ACC112 (cell line): ENCODE results near the gene LANCL3.
"Not testable (repeated sequence)": the region's sequence is repeated elsewhere in the genome, so short reads cannot be mapped to it uniquely, and the experiment has no call there.

Experiments
- H2AFZ ChIP-seq: fragments of 200-600 bp; sonication (generic); one replicate; pipeline ENCODE4 v1.6.0; 2017; ENCODE audit warnings: antibody characterized with exemption, low read length; ENCODE audit not compliant: unreplicated experiment
- H3K27ac ChIP-seq: fragments of 200-600 bp; sonication (generic); 2 replicates; pipeline ENCODE4 v1.5.1; 2014; ENCODE audit warnings: low read depth, mild to moderate bottlenecking, antibody characterized with exemption, low read length, moderate library complexity
- H3K27me3 ChIP-seq: fragments of 200-600 bp; sonication (generic); 2 replicates; pipeline ENCODE4 v1.6.1; 2014; ENCODE audit warnings: mild to moderate bottlenecking, antibody characterized with exemption, low read length, moderate library complexity, mixed read lengths; ENCODE audit not compliant: insufficient read depth
- H3K36me3 ChIP-seq: fragments of 200-600 bp; sonication (generic); 2 replicates; pipeline ENCODE4 v1.6.1; 2016; ENCODE audit warnings: mild to moderate bottlenecking, antibody characterized with exemption, low read length, moderate library complexity, mixed read lengths; ENCODE audit not compliant: insufficient read depth
- H3K4me1 ChIP-seq: fragments of 200-600 bp; sonication (generic); one replicate; pipeline ENCODE4 v1.6.1; 2016; ENCODE audit warnings: low read length, mixed read lengths; ENCODE audit not compliant: insufficient read depth, unreplicated experiment, control insufficient read depth
- H3K4me3 ChIP-seq: fragments of 200-600 bp; sonication (generic); 2 replicates; pipeline ENCODE4 v1.5.1; 2014; ENCODE audit warnings: mild to moderate bottlenecking, low read depth, low read length
- H3K79me2 ChIP-seq: fragments of 200-600 bp; sonication (generic); one replicate; pipeline ENCODE4 v1.6.0; 2016; ENCODE audit warnings: low read length; ENCODE audit not compliant: control insufficient read depth, unreplicated experiment, insufficient read depth

LANCL3 gene

DNA sequence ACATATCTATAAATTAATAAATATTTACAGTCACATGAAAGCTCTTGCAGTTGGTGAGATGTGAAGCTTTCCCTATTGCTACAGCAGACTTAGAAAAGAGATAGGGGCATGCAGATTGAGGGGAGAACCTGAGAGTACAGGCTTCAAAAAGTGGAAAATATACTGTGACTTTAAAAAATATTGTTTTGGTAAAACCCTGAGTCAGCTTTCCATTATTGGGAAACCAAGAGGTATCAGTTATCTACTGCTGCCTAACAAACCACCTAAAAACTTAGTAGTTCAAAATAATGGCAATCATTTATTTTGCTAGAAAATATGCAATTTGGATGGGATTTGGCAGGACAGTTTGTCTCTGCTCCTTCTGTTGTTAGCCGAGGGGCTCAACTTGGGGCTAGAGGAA, 38.3 kb downstream of the LANCL3 start:
- no peaks in the 10 kb centered on the region for H3K4me1 ChIP-seq
- peaks cover 16% of the 10 kb centered on the region for H3K27me3 ChIP-seq
- H3K27ac ChIP-seq = no peak overlapping the region
- H3K36me3 ChIP-seq = no peaks in the 10 kb centered on the region
- H3K4me3 ChIP-seq = no peak overlapping the region
- no peak overlapping the region for H2AFZ ChIP-seq
- no peaks in the 10 kb centered on the region for H3K79me2 ChIP-seq

DNA sequence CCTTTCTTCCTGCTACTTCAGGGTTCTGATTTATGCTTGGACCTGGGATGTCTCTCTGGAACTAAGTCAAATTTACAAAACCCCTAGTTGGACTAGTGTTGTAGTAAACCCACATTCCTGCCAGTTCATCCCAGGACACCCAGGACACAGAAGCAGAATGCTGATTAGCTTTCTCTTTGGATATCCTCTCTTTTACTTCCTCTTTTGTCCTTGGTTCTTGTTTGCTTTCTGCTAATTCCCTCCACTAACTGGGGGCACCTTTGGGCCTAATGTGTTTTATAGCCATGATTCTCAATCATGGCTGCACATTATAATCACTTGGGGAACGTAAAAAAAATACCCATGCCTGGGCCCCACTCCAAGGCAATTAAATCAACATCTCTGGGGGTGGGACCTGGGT, 42.5 kb downstream of the LANCL3 start:
- Histone ChIP-seq H3K4me1 (no peaks in the 10 kb centered on the region), H3K27ac (no peak overlapping the region), H3K79me2 (no peaks in the 10 kb centered on the region), H3K4me3 (no peak overlapping the region), H2AFZ (no peak overlapping the region), H3K36me3 (no peaks in the 10 kb centered on the region), H3K27me3 (peaks cover 9% of the 10 kb centered on the region)

DNA sequence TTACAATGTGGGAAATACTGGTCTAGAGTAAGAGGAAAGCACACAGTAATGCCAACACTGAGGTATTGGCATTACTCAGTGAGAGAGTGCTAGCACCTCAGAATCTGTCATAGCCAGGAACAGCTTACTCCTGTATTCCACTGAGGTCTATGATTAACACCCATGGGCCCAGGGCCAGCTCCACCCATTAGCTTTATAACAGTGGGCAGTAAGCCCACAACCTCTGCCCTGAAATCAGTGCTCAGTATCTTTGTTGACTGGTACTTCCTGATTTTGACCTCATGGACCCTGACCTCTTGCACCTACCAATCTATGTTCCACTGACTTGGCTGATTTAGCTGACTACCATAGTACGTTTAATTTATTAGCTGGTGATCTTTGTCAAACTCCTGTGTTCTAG, 56.1 kb downstream of the LANCL3 start:
- Histone ChIP-seq H3K27ac (no peak overlapping the region), H3K79me2 (no peaks in the 10 kb centered on the region), H3K36me3 (no peaks in the 10 kb centered on the region), H3K27me3 (no peaks in the 10 kb centered on the region), H3K4me3 (no peak overlapping the region), H3K4me1 (no peaks in the 10 kb centered on the region), H2AFZ (no peak overlapping the region)

DNA sequence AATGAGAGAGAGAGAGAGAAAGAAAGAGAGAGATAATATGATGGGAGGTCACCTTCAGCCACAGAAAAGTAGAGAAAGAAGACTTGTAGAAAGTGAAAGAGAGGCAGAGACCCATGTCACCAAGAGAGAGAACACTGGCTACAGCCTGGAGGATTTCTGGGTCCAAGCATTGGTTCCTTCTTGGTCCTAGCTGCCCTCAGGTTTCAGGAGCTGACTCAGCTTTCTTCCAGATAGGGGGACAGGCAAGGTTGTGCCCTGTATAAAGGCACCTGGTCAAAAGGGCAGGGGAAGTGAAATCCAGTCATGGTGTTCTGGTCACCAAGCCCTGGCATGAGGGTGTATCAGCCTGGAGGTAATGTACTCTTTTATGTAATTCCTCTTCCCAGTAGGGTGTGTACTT, 66.6 kb downstream of the LANCL3 start:
- no peaks in the 10 kb centered on the region for H3K4me1 ChIP-seq
- no peak overlapping the region for H2AFZ ChIP-seq
- H3K36me3 ChIP-seq = no peaks in the 10 kb centered on the region
- no peak overlapping the region for H3K27ac ChIP-seq
- H3K79me2 ChIP-seq = no peaks in the 10 kb centered on the region
- H3K27me3 ChIP-seq = no peaks in the 10 kb centered on the region
- no peak overlapping the region for H3K4me3 ChIP-seq

DNA sequence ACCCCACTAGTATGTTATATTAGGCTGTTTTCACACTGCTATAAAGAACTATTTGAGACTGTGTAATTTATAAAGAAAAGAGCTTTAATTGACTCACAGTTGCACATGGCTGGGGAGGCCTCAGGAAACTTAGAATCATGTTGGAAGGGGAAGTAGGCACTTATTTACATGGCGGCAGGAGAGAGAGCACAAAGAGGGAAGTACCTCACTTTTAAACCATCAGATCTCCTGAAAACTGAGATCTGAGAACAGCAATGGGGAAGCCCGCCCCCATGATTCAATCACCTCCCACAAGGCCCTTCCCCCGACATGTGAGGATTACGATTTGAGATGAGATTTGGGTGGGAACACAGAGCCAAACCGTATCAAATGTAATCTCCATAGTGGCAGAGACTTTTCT, 68.7 kb downstream of the LANCL3 start:
- Histone ChIP-seq H3K27ac (no peak overlapping the region), H3K4me3 (no peak overlapping the region), H2AFZ (no peak overlapping the region)

DNA sequence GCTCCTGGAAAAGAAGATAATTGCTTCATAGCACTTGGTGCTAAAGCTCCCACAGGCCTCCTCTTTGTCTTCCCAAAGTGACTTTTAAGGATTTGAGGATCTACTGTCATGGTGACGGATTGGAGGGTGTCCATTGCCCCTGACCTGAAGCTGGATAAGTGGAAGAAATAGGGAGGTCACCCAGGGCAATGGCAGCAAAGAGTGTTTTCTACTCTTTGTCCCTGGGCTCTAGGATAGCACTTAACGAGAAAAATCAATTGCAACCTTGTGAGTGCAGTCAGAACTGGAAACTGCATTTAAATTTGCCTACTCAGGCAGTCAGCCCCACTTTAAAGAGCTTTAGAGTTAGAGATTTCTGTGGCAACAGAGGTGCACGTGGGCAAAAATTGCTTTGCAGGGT, 70.4 kb downstream of the LANCL3 start:
- no peak overlapping the region for H3K27ac ChIP-seq
- no peak overlapping the region for H3K4me3 ChIP-seq
- H3K27me3 ChIP-seq = no peaks in the 10 kb centered on the region
- H3K79me2 ChIP-seq = no peaks in the 10 kb centered on the region
- no peaks in the 10 kb centered on the region for H3K36me3 ChIP-seq
- H2AFZ ChIP-seq = no peak overlapping the region
- H3K4me1 ChIP-seq = no peaks in the 10 kb centered on the region

More for the DNA sequence above, 68.7 kb downstream of the LANCL3 start:
- no peaks in the 10 kb centered on the region for H3K4me1 ChIP-seq
- H3K79me2 ChIP-seq = no peaks in the 10 kb centered on the region
- H3K27me3 ChIP-seq = no peaks in the 10 kb centered on the region
- no peaks in the 10 kb centered on the region for H3K36me3 ChIP-seq

DNA sequence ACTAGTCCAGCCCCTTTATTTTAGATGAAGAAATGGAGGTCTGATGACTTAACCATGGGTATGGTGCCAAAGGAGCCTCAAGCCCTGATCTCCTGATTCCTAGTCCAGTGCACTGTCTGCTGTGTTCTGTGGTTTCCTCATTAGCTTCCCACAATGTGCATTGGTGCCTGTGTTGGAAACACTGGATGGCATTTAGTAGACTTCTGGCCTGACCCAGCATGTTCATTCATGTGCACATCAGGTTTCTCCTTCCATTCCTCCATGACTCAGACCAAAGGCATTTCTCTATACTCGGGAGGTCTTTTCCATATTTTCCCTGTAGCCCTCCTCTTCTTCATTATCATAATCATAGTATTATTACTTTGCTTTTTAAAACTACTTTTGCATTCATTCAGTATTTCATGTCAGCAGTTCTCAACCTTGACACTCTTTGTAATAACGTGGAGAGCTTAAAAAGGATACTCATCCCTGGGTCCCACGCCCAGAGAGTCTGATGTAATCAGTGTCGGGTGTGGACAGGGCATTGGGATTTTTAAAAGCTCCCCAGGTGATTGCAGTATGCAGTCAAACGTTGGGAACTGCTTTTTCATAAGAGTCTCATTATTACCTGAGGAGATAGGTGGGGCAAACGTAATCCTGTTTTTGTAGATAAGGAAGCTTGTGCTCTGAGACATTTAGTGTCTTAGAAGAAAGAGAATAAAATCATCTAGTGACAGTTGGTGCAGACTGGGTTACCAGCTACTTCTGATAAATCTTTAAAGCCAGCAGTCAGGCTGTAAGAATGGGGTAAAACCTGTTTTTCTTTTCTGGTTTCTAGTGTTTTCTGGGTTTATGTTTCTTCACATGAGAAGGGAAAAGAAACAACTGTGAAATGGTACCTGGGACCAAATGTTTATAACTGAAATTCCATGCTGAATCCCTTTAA, 73.2 kb downstream of the LANCL3 start:
- no peaks in the 10 kb centered on the region for H3K36me3 ChIP-seq
- H3K27me3 ChIP-seq = no peaks in the 10 kb centered on the region
- H2AFZ ChIP-seq = no peak overlapping the region
- H3K79me2 ChIP-seq = no peaks in the 10 kb centered on the region
- H3K4me3 ChIP-seq = no peak overlapping the region
- H3K27ac ChIP-seq = no peak overlapping the region
- no peaks in the 10 kb centered on the region for H3K4me1 ChIP-seq

DNA sequence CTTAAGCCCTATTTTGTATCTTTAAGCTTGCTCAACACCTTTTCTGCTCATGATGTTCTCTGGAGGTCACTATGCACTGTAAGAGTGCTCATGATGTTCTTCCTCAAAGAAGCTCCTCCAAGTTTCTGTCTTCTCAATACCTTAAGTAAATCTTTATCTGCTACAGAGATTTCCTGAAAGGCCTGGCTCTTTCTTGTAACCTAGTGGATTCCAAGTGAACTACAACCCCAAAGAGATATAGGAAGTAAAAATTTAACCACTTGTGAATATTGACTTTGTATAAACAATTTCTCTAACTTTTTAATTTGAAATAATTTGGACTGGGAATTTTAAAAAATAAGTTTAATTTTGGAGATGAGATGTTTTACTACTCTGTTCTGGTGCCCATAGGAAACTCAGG, 74.8 kb downstream of the LANCL3 start:
- H2AFZ ChIP-seq = no peak overlapping the region
- H3K27ac ChIP-seq = no peak overlapping the region
- H3K27me3 ChIP-seq = no peaks in the 10 kb centered on the region
- H3K36me3 ChIP-seq = no peaks in the 10 kb centered on the region
- no peaks in the 10 kb centered on the region for H3K79me2 ChIP-seq
- H3K4me1 ChIP-seq = no peaks in the 10 kb centered on the region
- no peak overlapping the region for H3K4me3 ChIP-seq

DNA sequence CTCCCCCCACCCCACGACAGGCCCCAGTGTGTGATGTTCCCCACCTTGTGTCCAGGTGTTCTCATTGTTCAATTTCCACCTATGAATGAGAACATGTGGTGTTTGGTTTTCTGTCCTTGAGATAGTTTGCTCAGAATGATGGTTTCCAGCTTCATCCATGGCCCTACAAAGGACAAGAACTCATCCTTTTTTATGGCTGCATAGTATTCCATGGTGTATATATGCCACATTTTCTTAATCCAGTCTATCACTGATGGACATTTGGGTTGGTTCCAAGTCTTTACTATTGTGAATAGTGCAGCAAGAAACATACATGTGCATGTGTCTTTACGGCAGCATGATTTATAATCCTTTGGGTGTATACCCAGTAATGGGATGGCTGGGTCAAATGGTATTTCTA, 79.4 kb downstream of the LANCL3 start:
- not testable (repeated sequence) for H2AFZ ChIP-seq, H3K36me3 ChIP-seq

DNA sequence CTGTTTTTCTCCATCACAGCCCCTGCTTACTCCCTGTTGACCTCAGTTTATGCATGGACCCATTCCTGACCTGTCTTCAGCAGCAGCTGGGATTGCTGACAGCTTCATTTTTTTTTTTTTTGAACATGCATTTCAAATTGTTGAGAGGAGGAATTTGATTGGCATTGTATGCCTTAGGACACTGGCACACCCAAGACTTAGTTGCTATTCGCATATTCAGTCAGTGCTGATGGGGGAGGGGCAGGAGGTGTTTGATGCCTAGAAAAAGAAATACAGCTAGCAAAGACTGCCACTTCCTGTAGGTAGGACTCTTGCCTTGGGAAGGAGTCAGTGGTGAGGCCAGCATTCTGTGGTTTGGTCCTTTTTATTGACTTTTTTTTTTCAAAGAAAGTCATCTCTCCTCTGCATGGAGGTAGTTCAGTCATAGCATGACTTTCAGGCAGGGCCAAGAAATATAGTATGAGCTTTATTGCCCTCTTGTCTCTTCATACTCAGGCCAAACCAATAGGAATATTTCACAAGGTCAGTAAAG, 80.5 kb downstream of the LANCL3 start:
- Histone ChIP-seq H3K36me3 (no peaks in the 10 kb centered on the region), H3K27ac (no peak overlapping the region), H3K4me1 (no peaks in the 10 kb centered on the region), H3K27me3 (peaks cover 3% of the 10 kb centered on the region; the same call in 1 of the 2 replicates), H3K79me2 (no peaks in the 10 kb centered on the region), H2AFZ (no peak overlapping the region), H3K4me3 (no peak overlapping the region)

More for the DNA sequence above, 79.4 kb downstream of the LANCL3 start:
- not testable (repeated sequence) for H3K79me2 ChIP-seq, H3K4me1 ChIP-seq, H3K4me3 ChIP-seq, H3K27ac ChIP-seq, H3K27me3 ChIP-seq
